Activated CD4-positive, alpha-beta T cell treated with anti-CD3 and anti-CD28 coated beads, Interleukin-2, amount 50 U/mL, for 24 hours (primary cell): ENCODE data around the gene ZNF532.
"Not testable (repeated sequence)": the region's sequence is repeated elsewhere in the genome, so short reads cannot be mapped to it uniquely, and the experiment has no call there.

ENCODE experiments used
- DNase-seq, 2 donors: peaks; one replicate each; pipeline ENCODE4 v3.0.0-alpha.2; 2020; ENCODE audit warnings: low read depth in 1 of 2, low spot score in 1 of 2

Gene ZNF532

DNA sequence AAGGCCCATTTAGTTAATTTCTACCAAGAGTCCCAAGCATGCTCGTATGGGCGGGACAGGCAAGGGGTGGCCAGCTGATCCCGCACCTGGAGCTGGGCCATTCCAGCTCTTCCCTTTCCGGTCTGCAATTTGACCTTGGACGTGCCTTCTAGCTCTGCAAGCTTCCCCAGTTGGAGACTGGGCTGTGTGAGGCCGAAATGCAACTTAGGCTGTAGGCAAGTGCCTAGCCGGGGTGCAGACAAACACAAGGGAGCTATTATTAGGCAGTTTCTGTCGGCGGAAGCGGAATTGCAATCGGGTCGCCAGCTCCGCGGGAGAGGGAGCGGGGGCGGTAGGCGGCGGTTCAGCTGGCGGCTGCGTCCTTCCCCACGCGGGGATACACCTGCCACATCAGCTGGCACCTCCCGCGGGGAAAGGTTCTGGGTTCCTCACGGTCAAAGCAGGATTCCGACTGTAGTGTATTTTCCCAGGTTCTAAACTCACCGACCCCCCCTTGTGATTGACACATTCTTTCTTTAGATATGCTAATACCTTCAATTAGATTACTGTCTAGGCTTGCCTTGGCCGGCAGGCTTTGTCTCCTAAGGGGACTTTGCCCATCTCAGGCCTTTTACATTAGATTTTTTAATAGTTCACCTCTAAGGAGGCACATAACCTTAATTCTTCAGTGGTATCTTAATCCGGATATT is 17.1 kb upstream of the ZNF532 start:
- DNase-seq = no peak

DNA sequence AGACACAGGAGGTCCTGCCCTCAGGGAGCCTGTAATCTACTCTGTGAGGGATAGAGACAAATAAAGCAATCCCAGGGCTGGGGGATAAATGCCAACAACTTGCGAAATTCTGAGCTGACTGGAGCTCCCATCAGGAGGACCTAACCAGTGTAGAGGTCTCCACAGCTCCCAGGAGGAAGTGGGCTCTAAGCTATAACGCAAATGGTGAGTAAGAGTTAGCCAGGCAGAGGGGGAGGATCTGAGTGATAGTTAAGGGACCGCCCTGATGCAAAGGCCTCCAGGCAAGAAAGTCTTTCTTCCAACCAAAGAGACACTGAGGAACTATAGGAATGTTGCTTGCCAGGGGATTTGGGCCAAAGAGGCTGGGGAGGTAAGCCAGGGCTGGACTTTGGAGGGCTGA is 16.0 kb upstream of the ZNF532 start:
- DNase-seq = no peak

- no peak for DNase-seq
Observed at GRCh38 chr18:58850786-58851469, 13.7 kb upstream of the ZNF532 start.

GRCh38 chr18:58851856-58852255 is 12.8 kb upstream of the ZNF532 start:
- no peak for DNase-seq

GRCh38 chr18:58852629-58853028 is 12.0 kb upstream of the ZNF532 start:
- DNase-seq = no peak

GRCh38 chr18:58853561-58853960 is 11.1 kb upstream of the ZNF532 start:
- DNase-seq = no peak

GRCh38 chr18:58855521-58855920 is 9.2 kb upstream of the ZNF532 start:
- not testable (repeated sequence) for DNase-seq

DNA sequence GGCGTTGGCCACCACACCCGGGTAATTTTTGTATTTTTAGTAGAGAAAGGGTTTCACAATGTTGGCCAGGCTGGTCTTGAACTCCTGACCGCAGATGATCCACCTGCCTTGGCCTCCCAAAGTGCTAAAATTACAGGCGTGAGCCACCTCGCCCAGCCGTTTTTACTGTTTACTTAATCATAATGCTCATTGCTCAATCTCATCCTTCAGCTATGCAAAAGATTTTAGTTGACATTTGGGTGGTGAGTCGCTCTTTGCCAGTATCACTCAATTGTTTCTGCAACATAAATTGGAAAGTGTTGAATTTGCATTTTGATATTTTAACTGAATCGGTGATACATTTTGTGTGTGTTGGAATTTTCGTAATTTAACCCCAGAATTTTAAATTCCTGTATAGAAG is 7.8 kb upstream of the ZNF532 start:
- no peak for DNase-seq

DNA sequence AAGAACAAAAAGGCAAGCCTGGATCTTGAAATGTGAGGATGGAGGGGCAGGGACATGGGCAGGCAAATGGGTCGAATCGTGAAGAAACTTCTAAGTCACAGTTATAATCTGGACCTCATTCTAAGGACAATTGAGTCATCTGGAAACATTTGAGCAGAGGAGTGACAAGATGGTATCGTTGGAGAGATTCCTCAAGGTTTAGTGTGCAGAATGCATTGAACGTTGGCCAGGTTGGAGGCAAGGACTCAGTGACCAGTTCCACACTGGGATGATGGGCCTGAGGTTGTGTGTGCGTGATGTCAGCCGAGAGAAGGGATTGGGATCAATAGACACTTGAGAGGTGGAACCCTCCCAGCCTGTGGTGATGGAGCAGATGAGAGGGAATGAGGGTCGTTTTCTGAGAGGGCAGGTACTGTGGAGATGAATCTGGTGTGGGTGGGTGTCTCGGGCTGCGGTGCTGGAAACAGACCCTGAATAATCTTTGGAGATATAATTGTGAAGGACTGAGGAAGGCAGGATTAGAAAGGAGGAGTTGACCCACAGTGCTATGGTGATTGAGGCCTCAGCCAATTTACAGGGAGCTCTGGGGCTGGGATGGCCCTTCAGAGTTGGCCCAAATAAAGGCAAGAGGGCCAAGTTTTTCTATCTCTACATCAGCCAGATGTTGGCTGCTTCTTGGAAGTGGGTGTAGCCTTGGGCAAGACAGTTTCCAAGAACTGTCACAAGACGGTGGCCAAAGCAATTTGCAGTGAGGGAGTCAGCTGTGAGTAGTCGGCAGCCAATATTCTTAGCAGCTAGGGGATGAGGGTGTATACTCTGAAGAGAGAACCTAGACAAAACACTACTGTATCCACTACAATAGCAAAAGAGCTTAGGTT is 5.8 kb upstream of the ZNF532 start:
- DNase-seq = no peak

- DNase-seq = no peak
Observed at GRCh38 chr18:58859907-58860306, 4.8 kb upstream of the ZNF532 start.

GRCh38 chr18:58860747-58861231 is 3.9 kb upstream of the ZNF532 start:
- DNase-seq = no peak

DNA sequence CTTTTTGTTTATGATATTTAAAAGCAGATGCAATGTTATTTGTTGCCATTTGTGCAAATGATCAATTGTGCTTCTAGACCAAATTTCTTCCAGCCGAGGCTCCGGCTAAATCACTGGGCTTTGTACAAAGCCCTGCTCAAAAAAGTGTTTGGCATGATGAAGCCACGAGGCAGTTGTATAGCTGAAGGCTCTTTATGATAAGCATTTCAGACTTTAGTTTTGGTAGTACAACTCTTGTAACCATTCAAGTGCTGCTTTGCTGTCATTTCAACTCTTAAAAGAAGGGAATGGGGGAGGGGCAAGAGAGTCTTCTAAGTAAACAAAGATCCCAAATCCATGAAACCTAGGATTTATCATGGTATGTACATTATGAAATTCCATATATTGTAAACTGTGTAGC is 3.3 kb upstream of the ZNF532 start:
- DNase-seq = no peak

DNA sequence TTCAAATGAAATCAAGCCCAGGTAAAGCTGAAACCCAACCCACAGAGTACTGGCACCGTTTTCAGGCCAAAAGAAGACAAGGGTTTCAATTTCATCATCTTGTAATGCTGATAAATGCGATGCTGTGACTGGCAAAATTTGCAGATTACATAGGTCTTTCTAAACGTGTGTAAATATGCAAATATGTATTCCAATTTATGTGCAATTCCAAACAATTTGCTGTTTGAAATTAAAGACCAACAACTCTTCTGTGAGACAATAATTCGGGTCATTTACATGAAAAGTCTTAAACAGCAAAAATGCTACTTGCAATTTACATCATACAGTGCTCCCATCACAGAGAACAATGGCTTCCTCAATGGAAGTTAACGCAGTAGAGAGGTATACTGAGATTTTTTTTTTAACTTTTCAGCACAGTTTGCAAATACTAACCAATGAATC is 2.8 kb upstream of the ZNF532 start:
- DNase-seq = no peak

DNA sequence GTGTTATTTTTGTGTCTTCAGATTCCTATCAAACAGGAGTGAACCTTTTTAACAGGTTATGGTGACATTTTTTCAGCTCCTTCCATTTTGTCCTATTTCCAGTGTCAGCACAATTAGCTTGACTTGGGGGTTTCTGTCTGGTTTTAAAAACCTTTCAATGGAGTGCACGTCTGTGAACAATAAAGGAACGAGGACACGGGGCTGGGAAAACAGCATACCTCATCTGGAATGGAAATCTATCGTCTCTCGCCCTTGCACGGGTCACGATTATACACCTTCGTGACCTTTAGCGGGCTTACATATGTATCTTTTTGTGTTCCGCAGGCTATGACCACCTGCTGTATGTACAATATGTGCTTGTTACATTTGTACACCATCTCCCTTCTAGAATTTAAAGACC is 2.3 kb upstream of the ZNF532 start:
- DNase-seq = no peak

GRCh38 chr18:58862851-58863538 is 1.7 kb upstream of the ZNF532 start:
- DNase-seq = no peak

DNA sequence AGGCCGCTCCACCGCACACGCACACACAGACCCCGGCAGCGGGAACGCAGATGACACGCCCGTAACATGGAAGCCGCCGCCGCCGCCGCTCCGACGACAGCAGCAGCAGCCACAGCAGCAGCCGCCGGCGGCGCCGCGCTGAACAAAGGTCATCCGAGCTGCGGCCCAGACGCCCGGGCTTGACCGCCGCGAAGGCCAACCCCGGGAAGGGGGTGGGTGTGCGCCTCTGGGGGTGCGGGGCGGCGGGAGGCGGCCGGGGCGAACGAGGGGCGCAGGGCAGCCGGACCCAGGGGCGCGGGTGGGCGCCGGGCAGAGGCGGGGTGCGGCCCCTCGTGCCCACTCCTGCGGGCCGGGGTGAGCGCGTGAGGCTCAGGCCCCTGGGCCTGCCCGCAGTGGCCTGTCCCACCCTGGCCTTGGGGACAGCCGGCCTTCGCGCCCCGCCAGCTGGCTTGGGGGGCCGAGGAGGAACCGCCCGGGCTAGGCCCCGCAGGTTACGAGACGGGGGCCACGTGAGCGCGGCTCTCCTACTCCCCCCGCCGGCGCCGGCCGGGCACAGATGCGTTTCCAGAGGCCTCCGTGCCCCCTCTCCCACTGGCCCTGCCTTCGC is 1.0 kb upstream of the ZNF532 start:
- no peak for DNase-seq

GRCh38 chr18:58865033-58865590 is 435 bp downstream of the ZNF532 start:
- DNase-seq = no peak

DNA sequence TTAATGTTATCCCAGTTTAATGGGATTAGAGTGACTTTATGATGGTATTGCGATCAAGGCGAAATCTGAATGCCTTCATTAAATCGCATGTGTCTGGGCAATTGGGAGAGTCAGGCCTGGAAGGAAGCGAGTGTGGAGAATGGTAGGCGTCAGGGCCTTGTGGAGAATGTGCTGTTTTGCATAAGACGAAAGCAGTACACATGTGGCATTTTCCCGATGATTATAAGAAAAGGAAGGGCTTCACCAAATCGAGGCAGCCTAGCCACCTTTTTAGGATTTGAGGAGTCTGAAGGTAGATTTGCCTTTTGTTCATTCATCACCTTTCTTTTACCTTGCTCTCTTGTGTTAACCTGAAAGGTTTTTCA is 1.0 kb downstream of the ZNF532 start:
- DNase-seq = no peak

GRCh38 chr18:58866066-58866772 is 1.5 kb downstream of the ZNF532 start:
- no peak for DNase-seq

GRCh38 chr18:58866773-58867150 is 2.1 kb downstream of the ZNF532 start:
- DNase-seq = no peak
